Measurements from ENCODE around the gene IFT27. TPM values are rescaled to one million over a fixed set of nuclear protein-coding genes. Genes with fewer than 3 reads are reported as not detected.

IFT27 gene
- total and polyA plus RNA-seq, 2 of the 4 experiments (the other 2 are of a cell fraction), result 14.5 to 26.9 TPM

- intact Hi-C loops (cut with micrococcal nuclease), result loop anchor here (5.0 kb wide), 1 partner anchor 210 kb away; no protein-coding TSS in a partner anchor
- H3K4me2 ChIP-seq (ENCODE audit: low read depth, low read length), result no peak overlapping the region
- dilution Hi-C loops (cut with HindIII; ENCODE audit: low sequenced_read_pairs, unreplicated experiment), result no loop called here
- DNase-seq (peak; percentile 70), ATAC-seq (ENCODE audit: low read depth) (peak; percentile 93)
- no peak overlapping the region for H3K9ac ChIP-seq (ENCODE audit: low read depth, low read length)
- no peaks in the 10 kb centered on the region for H3K9me3 ChIP-seq (ENCODE audit: control insufficient read depth, insufficient read depth, low read length)
- no peak overlapping the region for H2AK9ac ChIP-seq (replicated peaks; ENCODE audit: low read depth, low read length, poor library complexity)
- H3K79me1 ChIP-seq (ENCODE audit: low read depth in 1 of 2, low read length in 2 of 2), result no peaks in the 10 kb centered on the region
- H3K4me3 ChIP-seq (ENCODE audit: insufficient read depth, low read depth, low read length), result no peak overlapping the region
- no peak overlapping the region for H3K23ac ChIP-seq (ENCODE audit: low read depth, low read length)
- TF ChIP-seq SMC3 (IDR thresholded peaks at IDR 0.05; ENCODE audit: low read depth, low read length) (peak; percentile 51), RAD21 (IDR thresholded peaks at IDR 0.05; ENCODE audit: low read length) (peak; percentile 63), BHLHE40 (IDR thresholded peaks at IDR 0.05; ENCODE audit: low read depth, low read length) (no peak)
- TF ChIP-seq, protein P1, sequence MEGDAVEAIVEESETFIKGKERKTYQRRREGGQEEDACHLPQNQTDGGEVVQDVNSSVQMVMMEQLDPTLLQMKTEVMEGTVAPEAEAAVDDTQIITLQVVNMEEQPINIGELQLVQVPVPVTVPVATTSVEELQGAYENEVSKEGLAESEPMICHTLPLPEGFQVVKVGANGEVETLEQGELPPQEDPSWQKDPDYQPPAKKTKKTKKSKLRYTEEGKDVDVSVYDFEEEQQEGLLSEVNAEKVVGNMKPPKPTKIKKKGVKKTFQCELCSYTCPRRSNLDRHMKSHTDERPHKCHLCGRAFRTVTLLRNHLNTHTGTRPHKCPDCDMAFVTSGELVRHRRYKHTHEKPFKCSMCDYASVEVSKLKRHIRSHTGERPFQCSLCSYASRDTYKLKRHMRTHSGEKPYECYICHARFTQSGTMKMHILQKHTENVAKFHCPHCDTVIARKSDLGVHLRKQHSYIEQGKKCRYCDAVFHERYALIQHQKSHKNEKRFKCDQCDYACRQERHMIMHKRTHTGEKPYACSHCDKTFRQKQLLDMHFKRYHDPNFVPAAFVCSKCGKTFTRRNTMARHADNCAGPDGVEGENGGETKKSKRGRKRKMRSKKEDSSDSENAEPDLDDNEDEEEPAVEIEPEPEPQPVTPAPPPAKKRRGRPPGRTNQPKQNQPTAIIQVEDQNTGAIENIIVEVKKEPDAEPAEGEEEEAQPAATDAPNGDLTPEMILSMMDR (conservative IDR thresholded peaks at IDR 0.05; ENCODE audit: low read depth, low read length), result peak; percentile 76
- no peak overlapping the region for H4K8ac ChIP-seq (ENCODE audit: low read depth in 2 of 2, low read length in 2 of 2)
- H4K20me1 ChIP-seq (ENCODE audit: insufficient read depth, low read length), result no peaks in the 10 kb centered on the region; the same call in 1 of the 2 replicates
- H3K18ac ChIP-seq (ENCODE audit: low read depth, low read length), result no peak overlapping the region
- no TSS peak for BruUV-seq (replicated peaks)
- CTCF ChIA-PET, result interaction anchor here (0.9 to 1.8 kb wide), 6 partner anchors 13 to 211 kb away, joined by 3 to 7 read pairs (median 4); partner anchors contain the start of gene IFT27
- H3K9me1 ChIP-seq (ENCODE audit: insufficient read depth, low read length), result peaks cover 8% of the 10 kb centered on the region
- H3K27me3 ChIP-seq (ENCODE audit: control insufficient read depth, insufficient read depth, low read length), result peaks cover 23% of the 10 kb centered on the region
- H2BK5ac ChIP-seq (ENCODE audit: low read depth, low read length, poor library complexity, severe bottlenecking), result no peak overlapping the region
- in situ Hi-C loops (cut with MboI; ENCODE audit: low sequenced_read_pairs), result no loop called here
- WGBS, 2 experiments (ENCODE audit: extremely low coverage in 2 of 2, insufficient read length in 1 of 2), result 66% methylated on average over 15 of the region's 19 CpGs; no CpG with 5 or more reads in 1 of the 2 experiments
- no peak overlapping the region for H4K5ac ChIP-seq (ENCODE audit: low read depth, low read length)
- POLR2A ChIA-PET (ENCODE audit: unreplicated experiment), result no interaction called here
- H2BK120ac ChIP-seq (ENCODE audit: low read depth, low read length), result no peak overlapping the region
- H2BK20ac ChIP-seq (ENCODE audit: low read depth, low read length), result no peak overlapping the region
- H2AFZ ChIP-seq (replicated peaks; ENCODE audit: low read length, poor library complexity), result no peak overlapping the region
- H3K27ac ChIP-seq (ENCODE audit: insufficient read depth, low read length), result no peak overlapping the region
- no peak overlapping the region for H4K91ac ChIP-seq (ENCODE audit: insufficient read depth, low read depth, low read length)
- no peak overlapping the region for H3K56ac ChIP-seq (ENCODE audit: extremely low read depth, insufficient read depth, low read length)
- no peak overlapping the region for H2AK5ac ChIP-seq (ENCODE audit: low read depth, low read length)
- H3K4me1 ChIP-seq (ENCODE audit: control insufficient read depth, insufficient read depth, low read length), result peaks cover 3% of the 10 kb centered on the region; the same call in 1 of the 2 replicates
- H3K14ac ChIP-seq (replicated peaks; ENCODE audit: low read depth, low read length), result no peak overlapping the region
- H3K4ac ChIP-seq (ENCODE audit: low read depth, low read length), result no peak overlapping the region
- H3K36me3 ChIP-seq (ENCODE audit: control insufficient read depth, insufficient read depth, low read length), result no peaks in the 10 kb centered on the region
- H2BK15ac ChIP-seq (ENCODE audit: low read depth, low read length), result no peak overlapping the region
These were observed 18.2 kb downstream of the IFT27 start for GRCh38 chr22:36757668-36758211.

Data from IMR-90 (cell line).